Neural cell (in vitro differentiated cells): ENCODE data around the gene FAM78B. TPM values are rescaled to one million over a fixed set of nuclear protein-coding genes. Genes with fewer than 3 reads are reported as not detected.

Experiments used
- H2AFZ ChIP-seq: fragments of 200-600, 300-800 bp; sonication (generic), shearing (Covaris generic); 2 replicates; pipeline ENCODE4 v1.6.0; 2014; ENCODE audit warnings: low read depth, mild to moderate bottlenecking, antibody characterized with exemption, low read length, moderate library complexity
- H3F3A ChIP-seq: fragments of 200-600 bp; shearing (Covaris generic); 2 replicates; pipeline ENCODE4 v1.6.1; 2016; ENCODE audit warnings: mild to moderate bottlenecking, moderate library complexity, mixed read lengths, antibody characterized with exemption, low read length; ENCODE audit not compliant: insufficient read depth, poor library complexity, severe bottlenecking
- H3K27ac ChIP-seq: fragments of 200-600, 300-800 bp; sonication (generic), shearing (Covaris generic); 2 replicates; pipeline ENCODE4 v1.5.1; 2014; ENCODE audit warnings: mild to moderate bottlenecking, low read length, moderate library complexity
- H3K27me3 ChIP-seq: fragments of 300-800, 200-600 bp; sonication (generic), shearing (Covaris generic); 2 replicates; pipeline ENCODE4 v1.6.0; 2014; ENCODE audit warnings: mild to moderate bottlenecking, low read depth, low read length, moderate library complexity; ENCODE audit not compliant: insufficient read depth
- H3K36me3 ChIP-seq: fragments of 300-800, 200-600 bp; sonication (generic), shearing (Covaris generic); 2 replicates; pipeline ENCODE4 v1.5.1; 2014; ENCODE audit warnings: mild to moderate bottlenecking, antibody characterized with exemption, low read length, moderate library complexity; ENCODE audit not compliant: insufficient read depth
- H3K4me2 ChIP-seq: fragments of 300-800, 200-600 bp; sonication (generic), shearing (Covaris generic); 2 replicates; pipeline ENCODE4 v1.6.0; 2014; ENCODE audit warnings: mild to moderate bottlenecking, low read length
- H3K4me3 ChIP-seq: fragments of 300-800, 200-600 bp; sonication (generic), shearing (Covaris generic); 2 replicates; pipeline ENCODE4 v1.5.1; 2014; ENCODE audit warnings: mild to moderate bottlenecking, low read length, moderate library complexity
- H3K79me2 ChIP-seq: fragments of 200-600 bp; shearing (Covaris generic); replicated peaks from 2 replicates; pipeline ENCODE4 v1.6.0; 2014; ENCODE audit warnings: mild to moderate bottlenecking, low read length, moderate library complexity; ENCODE audit not compliant: insufficient read depth
- H3K9ac ChIP-seq: fragments of 300-800, 200-600 bp; sonication (generic), shearing (Covaris generic); 2 replicates; pipeline ENCODE4 v1.6.1; 2016; ENCODE audit warnings: mild to moderate bottlenecking, low read length, mixed read lengths
- H3K9me2 ChIP-seq: fragments of 200-600 bp; shearing (Covaris generic); 2 replicates; pipeline ENCODE4 v1.6.1; 2016; ENCODE audit warnings: mild to moderate bottlenecking, low read length, mixed read lengths; ENCODE audit not compliant: insufficient read depth
- H3K9me3 ChIP-seq: fragments of 200-600, 300-800 bp; sonication (generic), shearing (Covaris generic); 2 replicates; pipeline ENCODE4 v1.6.1; 2016; ENCODE audit warnings: mild to moderate bottlenecking, mixed run types, low read length, moderate library complexity, mixed read lengths
- H4K20me1 ChIP-seq: fragments of 200-600 bp; shearing (Covaris generic); 2 replicates; pipeline ENCODE4 v1.6.1; 2016; ENCODE audit warnings: mild to moderate bottlenecking, mixed run types; ENCODE audit not compliant: insufficient read depth
- CTCF ChIP-seq: fragments of 450-650 bp; IDR thresholded peaks from 2 replicates; pipeline ENCODE4 v1.5.1; 2014; ENCODE audit warnings: antibody characterized with exemption, mild to moderate bottlenecking, moderate library complexity; ENCODE audit not compliant: poor library complexity, severe bottlenecking
- EP300 ChIP-seq: fragments of 450-650 bp; conservative IDR thresholded peaks from 2 replicates; pipeline ENCODE4 v1.6.1; 2014; ENCODE audit warnings: antibody characterized with exemption, mild to moderate bottlenecking, moderate library complexity; ENCODE audit not compliant: poor library complexity, severe bottlenecking
- EZH2 ChIP-seq: fragments of 200-600, 300-800 bp; shearing (Covaris generic), sonication (generic); IDR thresholded peaks from 2 replicates; pipeline ENCODE4 v1.6.1; 2014; ENCODE audit warnings: antibody characterized with exemption, low read length, borderline replicate concordance, mild to moderate bottlenecking; ENCODE audit not compliant: insufficient read depth, poor library complexity, severe bottlenecking
- MXI1 ChIP-seq: fragments of 450-650 bp; conservative IDR thresholded peaks from 2 replicates; pipeline ENCODE4 v1.6.1; 2014; ENCODE audit warnings: antibody characterized with exemption, mild to moderate bottlenecking; ENCODE audit not compliant: poor library complexity, severe bottlenecking
- POLR2AphosphoS5 ChIP-seq: IDR thresholded peaks from 2 replicates; pipeline ENCODE4 v1.6.1; 2012
- RAD21 ChIP-seq: fragments of 450-650 bp; conservative IDR thresholded peaks from 2 replicates; pipeline ENCODE4 v1.6.1; 2014; ENCODE audit warnings: antibody characterized with exemption, mild to moderate bottlenecking, moderate library complexity
- REST ChIP-seq: IDR thresholded peaks from 2 replicates; pipeline ENCODE4 v1.6.1; 2012; ENCODE audit warnings: borderline replicate concordance
- SMC3 ChIP-seq: fragments of 450-650 bp; conservative IDR thresholded peaks from 2 replicates; pipeline ENCODE4 v1.6.1; 2014; ENCODE audit warnings: antibody characterized with exemption, mild to moderate bottlenecking, moderate library complexity; ENCODE audit not compliant: poor library complexity
- TAF1 ChIP-seq: IDR thresholded peaks from 2 replicates; pipeline ENCODE4 v1.6.1; 2012; ENCODE audit warnings: low read depth
- polyA plus RNA-seq: library from polyadenylated mRNA; depleted of rRNA; stranded (reverse); fragments of >200 nt; gene quantifications from 2 replicates; pipeline ENCODE4 v1.2.3, GENCODE V29; 2014

The FAM78B gene
- polyA plus RNA-seq, 1 donor from 2014 or later, result 2.4 TPM

GRCh38 chr1:166113031-166113430 lies 53.8 kb downstream of the FAM78B start:
- Histone ChIP-seq H4K20me1 (no peaks in the 10 kb centered on the region), H3K27me3 (no peaks in the 10 kb centered on the region), H3K79me2 (no peaks in the 10 kb centered on the region), H3K4me3 (no peak overlapping the region), H3K4me2 (no peak overlapping the region), H3K27ac (no peak overlapping the region), H2AFZ (no peak overlapping the region), H3K9me3 (no peaks in the 10 kb centered on the region), H3F3A (no peaks in the 10 kb centered on the region), H3K9me2 (no peaks in the 10 kb centered on the region), H3K9ac (no peak overlapping the region), H3K36me3 (no peaks in the 10 kb centered on the region)
- TF ChIP-seq RAD21, result no peak
- TF ChIP-seq POLR2AphosphoS5, result no peak
- no peak for TF ChIP-seq EP300
- TF ChIP-seq MXI1, result no peak
- TF ChIP-seq EZH2, result no peak
- no peak for TF ChIP-seq REST
- TF ChIP-seq CTCF, result no peak
- TF ChIP-seq SMC3, result no peak
- TF ChIP-seq TAF1, result no peak

DNA sequence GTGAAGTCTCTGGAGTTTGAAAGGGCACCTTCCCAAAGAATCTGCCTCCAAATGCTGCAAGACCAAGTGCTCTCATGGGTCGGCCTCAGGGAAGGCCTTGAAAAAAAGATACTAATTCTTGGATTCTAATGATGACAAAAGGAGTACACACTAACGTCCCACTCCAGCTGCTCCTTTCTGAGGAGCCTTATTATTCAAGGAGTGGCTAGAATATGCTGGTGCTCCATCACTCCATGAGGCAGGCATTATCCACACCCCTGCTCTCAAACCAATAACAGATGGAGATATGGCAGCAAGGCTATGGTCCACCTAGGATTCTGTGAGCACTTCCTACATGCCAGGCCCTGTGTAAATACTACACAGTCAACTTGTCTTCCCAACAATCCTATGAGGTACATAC lies 54.4 kb downstream of the FAM78B start:
- no peak overlapping the region for H3K9ac ChIP-seq
- H3F3A ChIP-seq, result no peaks in the 10 kb centered on the region
- H3K9me3 ChIP-seq, result no peaks in the 10 kb centered on the region
- no peaks in the 10 kb centered on the region for H3K79me2 ChIP-seq
- no peak overlapping the region for H3K4me3 ChIP-seq
- H4K20me1 ChIP-seq, result no peaks in the 10 kb centered on the region
- H3K9me2 ChIP-seq, result no peaks in the 10 kb centered on the region
- no peak overlapping the region for H3K4me2 ChIP-seq
- TF ChIP-seq CTCF, result no peak
- no peak for TF ChIP-seq RAD21
- TF ChIP-seq EP300, result no peak
- no peak for TF ChIP-seq MXI1
- TF ChIP-seq REST, result no peak
- TF ChIP-seq EZH2, result no peak
- TF ChIP-seq SMC3, result no peak
- no peak for TF ChIP-seq POLR2AphosphoS5
- TF ChIP-seq TAF1, result no peak
- H3K27me3 ChIP-seq, result no peaks in the 10 kb centered on the region
- H2AFZ ChIP-seq, result no peak overlapping the region
- no peak overlapping the region for H3K27ac ChIP-seq
- no peaks in the 10 kb centered on the region for H3K36me3 ChIP-seq
